ENCODE data around the gene DHRS12.

DNA sequence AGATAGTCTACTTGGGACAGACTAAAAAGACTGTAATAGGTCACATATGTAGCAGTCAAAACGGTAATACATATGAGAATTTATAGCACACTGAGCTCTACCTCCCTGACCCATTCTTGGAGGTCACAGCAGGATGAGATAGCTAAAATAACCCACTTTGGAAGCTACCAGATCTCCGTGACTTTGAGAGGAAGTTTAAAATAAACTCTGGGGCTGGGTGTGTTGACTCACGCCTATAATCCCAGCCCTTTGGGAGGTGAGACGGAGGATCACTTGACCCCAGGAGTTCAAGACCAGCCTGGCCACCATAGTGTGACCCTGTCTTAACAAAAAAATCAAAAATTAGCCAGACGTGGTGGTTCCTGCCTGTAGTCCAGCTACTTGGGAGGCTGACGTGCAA, 45.3 kb downstream of the DHRS12 start:
- TF ChIP-seq, protein P1, sequence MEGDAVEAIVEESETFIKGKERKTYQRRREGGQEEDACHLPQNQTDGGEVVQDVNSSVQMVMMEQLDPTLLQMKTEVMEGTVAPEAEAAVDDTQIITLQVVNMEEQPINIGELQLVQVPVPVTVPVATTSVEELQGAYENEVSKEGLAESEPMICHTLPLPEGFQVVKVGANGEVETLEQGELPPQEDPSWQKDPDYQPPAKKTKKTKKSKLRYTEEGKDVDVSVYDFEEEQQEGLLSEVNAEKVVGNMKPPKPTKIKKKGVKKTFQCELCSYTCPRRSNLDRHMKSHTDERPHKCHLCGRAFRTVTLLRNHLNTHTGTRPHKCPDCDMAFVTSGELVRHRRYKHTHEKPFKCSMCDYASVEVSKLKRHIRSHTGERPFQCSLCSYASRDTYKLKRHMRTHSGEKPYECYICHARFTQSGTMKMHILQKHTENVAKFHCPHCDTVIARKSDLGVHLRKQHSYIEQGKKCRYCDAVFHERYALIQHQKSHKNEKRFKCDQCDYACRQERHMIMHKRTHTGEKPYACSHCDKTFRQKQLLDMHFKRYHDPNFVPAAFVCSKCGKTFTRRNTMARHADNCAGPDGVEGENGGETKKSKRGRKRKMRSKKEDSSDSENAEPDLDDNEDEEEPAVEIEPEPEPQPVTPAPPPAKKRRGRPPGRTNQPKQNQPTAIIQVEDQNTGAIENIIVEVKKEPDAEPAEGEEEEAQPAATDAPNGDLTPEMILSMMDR (conservative IDR thresholded peaks at IDR 0.05; ENCODE audit: low read depth, low read length) = no peak
- TF ChIP-seq EZH2phosphoT487 (IDR thresholded peaks at IDR 0.05; ENCODE audit: borderline replicate concordance, low read length) = no peak
